NCI-H1105 (cell line): ENCODE data around the gene CNTFR.

Experiments
- DNase-seq: peaks from one replicate; lab custom pipeline; 2025; lab: John Stamatoyannopoulos, UW

CNTFR gene

GRCh38 chr9:34522971-34523797 lies 66.3 kb downstream of the CNTFR start, which contains the start of gene ENHO:
ENHO (minus strand) TSS chr9:34522990; CDS start chr9:34521695, 1,295 bp downstream.
- DNase-seq, result peak; percentile 87

- peak; percentile 43 for DNase-seq
Observed at GRCh38 chr9:34522091-34522887, 67.2 kb downstream of the CNTFR start.

- no peak for DNase-seq
Observed at GRCh38 chr9:34521406-34522045, 68.0 kb downstream of the CNTFR start.

- DNase-seq, result no peak
Observed at GRCh38 chr9:34520505-34521385, 68.8 kb downstream of the CNTFR start.

- DNase-seq, result no peak
Observed at GRCh38 chr9:34520096-34520495, 69.4 kb downstream of the CNTFR start.

- no peak for DNase-seq
Observed at GRCh38 chr9:34519321-34520020, 70.1 kb downstream of the CNTFR start.

- DNase-seq, result no peak
Observed at GRCh38 chr9:34518896-34519295, 70.6 kb downstream of the CNTFR start.

- DNase-seq, result no peak
Observed at GRCh38 chr9:34518110-34518616, 71.4 kb downstream of the CNTFR start.

GRCh38 chr9:34517185-34517584 lies 72.3 kb downstream of the CNTFR start:
- no peak for DNase-seq

GRCh38 chr9:34515959-34516358 lies 73.6 kb downstream of the CNTFR start:
- no peak for DNase-seq

GRCh38 chr9:34514816-34515215 lies 74.7 kb downstream of the CNTFR start:
- no peak for DNase-seq

GRCh38 chr9:34514401-34514800 lies 75.1 kb downstream of the CNTFR start:
- DNase-seq, result no peak

- no peak for DNase-seq
Observed at GRCh38 chr9:34513567-34514214, 75.8 kb downstream of the CNTFR start.

- DNase-seq, result no peak
Observed at GRCh38 chr9:34512131-34513078, 77.1 kb downstream of the CNTFR start.

GRCh38 chr9:34510497-34511468 lies 78.7 kb downstream of the CNTFR start:
- no peak for DNase-seq

- DNase-seq, result no peak
Observed at GRCh38 chr9:34508951-34509350, 80.6 kb downstream of the CNTFR start.

- DNase-seq, result no peak
Observed at GRCh38 chr9:34508463-34508862, 81.1 kb downstream of the CNTFR start.

- no peak for DNase-seq
Observed at GRCh38 chr9:34507966-34508365, 81.6 kb downstream of the CNTFR start.
